ENCODE measurements around the gene ZNF488.

Gene ZNF488

GRCh38 chr10:47348138-47348651 lies 35.9 kb downstream of the ZNF488 start, which contains the start of gene RBP3:
Gene RBP3, plus strand, starts transcription at chr10:47348363. Its CDS starts 122 bp downstream, at chr10:47348485.
- DNase-seq = no peak

- DNase-seq = no peak
Measured at GRCh38 chr10:47347303-47347675, 36.8 kb downstream of the ZNF488 start.

- DNase-seq = no peak
Measured at GRCh38 chr10:47346581-47347302, 37.4 kb downstream of the ZNF488 start.

- DNase-seq = no peak
Measured at GRCh38 chr10:47344996-47345870, 38.9 kb downstream of the ZNF488 start.

GRCh38 chr10:47340608-47341170 lies 43.4 kb downstream of the ZNF488 start:
- DNase-seq = peak; percentile 46

GRCh38 chr10:47339759-47340607 lies 44.1 kb downstream of the ZNF488 start:
- no peak for DNase-seq

GRCh38 chr10:47339186-47339735 lies 44.8 kb downstream of the ZNF488 start:
- no peak for DNase-seq

GRCh38 chr10:47337310-47337709 lies 46.8 kb downstream of the ZNF488 start:
- no peak for DNase-seq

- DNase-seq = peak; percentile 7
Measured at GRCh38 chr10:47336387-47337134, 47.5 kb downstream of the ZNF488 start.

- DNase-seq = no peak
Measured at GRCh38 chr10:47335906-47336305, 48.2 kb downstream of the ZNF488 start.

- no peak for DNase-seq
Measured at GRCh38 chr10:47334466-47335295, 49.4 kb downstream of the ZNF488 start.

- no peak for DNase-seq
Measured at GRCh38 chr10:47333532-47333931, 50.6 kb downstream of the ZNF488 start.

- DNase-seq = no peak
Measured at GRCh38 chr10:47332946-47333345, 51.1 kb downstream of the ZNF488 start.

- DNase-seq = no peak
Measured at GRCh38 chr10:47332371-47332770, 51.7 kb downstream of the ZNF488 start.

GRCh38 chr10:47331954-47332353 lies 52.1 kb downstream of the ZNF488 start:
- DNase-seq = no peak

- no peak for DNase-seq
Measured at GRCh38 chr10:47331491-47331890, 52.6 kb downstream of the ZNF488 start.

GRCh38 chr10:47330804-47331203 lies 53.3 kb downstream of the ZNF488 start:
- no peak for DNase-seq

- DNase-seq = no peak
Measured at GRCh38 chr10:47330366-47330765, 53.7 kb downstream of the ZNF488 start.

GRCh38 chr10:47329855-47330254 lies 54.2 kb downstream of the ZNF488 start:
- DNase-seq = no peak

GRCh38 chr10:47326927-47327330 lies 57.2 kb downstream of the ZNF488 start:
- DNase-seq = no peak

All from fibroblast of skin of right biceps (primary cell).